Ovary (tissue), 9 donors: Measurements from ENCODE around the gene IRF8. TPM values are rescaled to one million over a fixed set of nuclear protein-coding genes. Genes with fewer than 3 reads are reported as not detected.

Experiments used
- DNase-seq, 5 donors: peaks; one replicate each; pipeline ENCODE4 v3.0.0-alpha.2; 2019 to 2020
- H3K27ac ChIP-seq, 2 donors: fragments of 200-600 bp; one replicate each; pipeline versions ENCODE4 v1.5.1 to v1.8.0; 2019 to 2022
- H3K27me3 ChIP-seq: fragments of 200-600 bp; one replicate; pipeline ENCODE4 v1.8.0; 2022
- H3K36me3 ChIP-seq: fragments of 200-600 bp; sonication (generic); one replicate; pipeline ENCODE4 v1.5.1; 2019
- H3K4me1 ChIP-seq: one replicate; pipeline ENCODE4 v1.8.1; 2013; ENCODE audit warnings: mild to moderate bottlenecking, moderate library complexity; ENCODE audit not compliant: insufficient read depth
- H3K4me3 ChIP-seq: fragments of 200-600 bp; sonication (generic); one replicate; pipeline ENCODE4 v1.5.1; 2017
- H3K9me3 ChIP-seq, 2 donors: fragments of 200-600 bp in 1 of 2; sonication (generic) in 1 of 2; one replicate each; pipeline versions ENCODE4 v1.5.1 to v1.8.1; 2013 to 2019; ENCODE audit warnings: mild to moderate bottlenecking in 1 of 2, moderate library complexity in 1 of 2
- CTCF ChIP-seq, 3 donors: fragments of 450-650 bp in 2 of 3; fragments of 200-600 bp in 1 of 3; IDR thresholded peaks; one replicate each; pipeline versions ENCODE4 v1.5.1 to v1.8.0; 2016 to 2022; ENCODE audit warnings: antibody characterized with exemption in 3 of 3, mild to moderate bottlenecking in 1 of 3
- EP300 ChIP-seq: sonication (generic); formaldehyde crosslinking; IDR thresholded peaks from one replicate; pipeline ENCODE4 v1.6.1; 2017; ENCODE audit warnings: antibody characterized with exemption
- POLR2A ChIP-seq: fragments of 450-650 bp; IDR thresholded peaks from one replicate; pipeline ENCODE4 v1.6.1; 2017; ENCODE audit warnings: antibody characterized with exemption, mild to moderate bottlenecking, moderate library complexity
- WGBS, 3 donors: extraction: QIAGEN DNeasy Blood & Tissue Kit in 1 of 3; methylation state at CpG; one replicate each; pipeline versions ENCODE4 v1.1.5 to v1.1.7; 2013 to 2017; 5-methylcytosine and 5-hydroxymethylcytosine counted together
- intact Hi-C, 4 donors: fragments of 100-400 bp; cut with DNase I; formaldehyde crosslinking; loops; one replicate each; pipeline versions ENCODE4 v1.11.0 to v1.15.1; 2022 to 2023
- polyA plus RNA-seq, 2 donors: library from polyadenylated mRNA; stranded (reverse); fragments of 200-250 nt in 1 of 2; fragments of 350-450 nt in 1 of 2; fragmentation: Illumina TruSeq in 1 of 2; extraction: RNeasy Lipid Tissue Mini Kit (QIAGEN cat#74804) in 1 of 2; gene quantifications; one replicate each; pipeline ENCODE4 v1.2.3, GENCODE V29; 2013 to 2014
- total RNA-seq, 7 donors: library from RNA; depleted of rRNA in 2 of 7; stranded (reverse); fragments of >200 nt in 2 of 7; fragmentation: NEBNext Ultra II Directional in 3 of 7; extraction: Animal tissue kit (Norgen Biotek cat#: 25700) in 3 of 7; gene quantifications; one replicate each; pipeline versions ENCODE4 v1.1.0 to v1.2.4, GENCODE V29; 2016 to 2023
- donor health status: DM: no; HTN: no; CAD: no; lungs with moderate emphysema.
- donor health status: DM: no; HTN: no; CAD: no.
- donor health status: Bipolar disorder and iron deficiency.
- donor health status: DM: yes; HTN: yes; CAD: no.
- donor health status: DM: no; HTN: no; CAD: no.
- donor health status: DM: yes; HTN: yes; CAD: no.

The IRF8 gene
- total and polyA plus RNA-seq, 9 donors = 1.8 to 24.1 (median 3.6) TPM

GRCh38 chr16:85961988-85962915 lies 63.3 kb downstream of the IRF8 start:
- no peak for DNase-seq
- TF ChIP-seq EP300 = no peak
- no peak for TF ChIP-seq POLR2A
- no peak for TF ChIP-seq CTCF (IDR thresholded peaks at IDR 0.05)
- intact Hi-C loops = no loop called here

GRCh38 chr16:85963753-85964285 lies 64.9 kb downstream of the IRF8 start:
- WGBS, 3 donors = 3 to 14% (median 12%) methylated on average over 10 of the region's 10 CpGs
- intact Hi-C loops = no loop called here
- TF ChIP-seq EP300 = no peak
- no peak for TF ChIP-seq CTCF (IDR thresholded peaks at IDR 0.05)
- no peak for TF ChIP-seq POLR2A

More at GRCh38 chr16:85961988-85962915, 63.3 kb downstream of the IRF8 start:
- Histone ChIP-seq H3K27ac (no peak overlapping the region), H3K27me3 (no peaks in the 10 kb centered on the region), H3K4me1 (no peaks in the 10 kb centered on the region), H3K4me3 (no peak overlapping the region), H3K9me3 (no peaks in the 10 kb centered on the region), H3K36me3 (no peaks in the 10 kb centered on the region)
- WGBS, 3 donors = 91 to 94% (median 92%) methylated on average over 22 of the region's 22 CpGs

GRCh38 chr16:85965125-85965524 lies 66.2 kb downstream of the IRF8 start:
- H3K9me3 ChIP-seq = no peaks in the 10 kb centered on the region
- no peak overlapping the region for H3K27ac ChIP-seq
- no peak for DNase-seq
- H3K36me3 ChIP-seq = no peaks in the 10 kb centered on the region
- H3K4me3 ChIP-seq = no peak overlapping the region
- intact Hi-C loops = no loop called here
- peaks cover 7% of the 10 kb centered on the region for H3K4me1 ChIP-seq
- 93 to 95% (median 93%) methylated on average over 7 of the region's 7 CpGs for WGBS, 3 donors
- TF ChIP-seq POLR2A (no peak), EP300 (no peak), CTCF (IDR thresholded peaks at IDR 0.05) (no peak)
- no peaks in the 10 kb centered on the region for H3K27me3 ChIP-seq

More at GRCh38 chr16:85963753-85964285, 64.9 kb downstream of the IRF8 start:
- no peaks in the 10 kb centered on the region for H3K9me3 ChIP-seq
- H3K36me3 ChIP-seq = no peaks in the 10 kb centered on the region
- no peaks in the 10 kb centered on the region for H3K27me3 ChIP-seq
- DNase-seq = peak in 4 of 5 donors; percentile 26 to 50 (median 38)
- H3K4me1 ChIP-seq = peaks cover 3% of the 10 kb centered on the region
- H3K4me3 ChIP-seq = no peak overlapping the region
- H3K27ac ChIP-seq = no peak overlapping the region

- Histone ChIP-seq H3K36me3 (no peaks in the 10 kb centered on the region), H3K27me3 (no peaks in the 10 kb centered on the region), H3K4me1 (peaks cover 8% of the 10 kb centered on the region), H3K27ac (no peak overlapping the region), H3K4me3 (no peak overlapping the region), H3K9me3 (no peaks in the 10 kb centered on the region)
- intact Hi-C loops = no loop called here
- 57 to 69% (median 64%) methylated on average over 2 of the region's 2 CpGs for WGBS, 3 donors
- DNase-seq = no peak
- TF ChIP-seq POLR2A = no peak
- no peak for TF ChIP-seq EP300
- no peak for TF ChIP-seq CTCF (IDR thresholded peaks at IDR 0.05)
These were observed 68.1 kb downstream of the IRF8 start for GRCh38 chr16:85967111-85967510.
